Skin epidermis (tissue), 12 donors: Measurements from ENCODE around the gene HTT.

Experiments used
- H3K27ac ChIP-seq, 21 experiments: fragments of 200-600 bp; sonication (generic) in 11 of 21; one replicate each; pipeline ENCODE4 v1.5.0; 2020; ENCODE audit warnings: mild to moderate bottlenecking in 3 of 21, inconsistent platforms in 2 of 21, moderate library complexity in 2 of 21
- H3K4me3 ChIP-seq, 7 experiments: fragments of 200-600 bp; sonication (generic) in 2 of 7; one replicate each; pipeline ENCODE4 v1.5.0; 2020; ENCODE audit warnings: inconsistent platforms in 2 of 7, mild to moderate bottlenecking in 2 of 7, moderate library complexity in 1 of 7

Gene HTT

DNA sequence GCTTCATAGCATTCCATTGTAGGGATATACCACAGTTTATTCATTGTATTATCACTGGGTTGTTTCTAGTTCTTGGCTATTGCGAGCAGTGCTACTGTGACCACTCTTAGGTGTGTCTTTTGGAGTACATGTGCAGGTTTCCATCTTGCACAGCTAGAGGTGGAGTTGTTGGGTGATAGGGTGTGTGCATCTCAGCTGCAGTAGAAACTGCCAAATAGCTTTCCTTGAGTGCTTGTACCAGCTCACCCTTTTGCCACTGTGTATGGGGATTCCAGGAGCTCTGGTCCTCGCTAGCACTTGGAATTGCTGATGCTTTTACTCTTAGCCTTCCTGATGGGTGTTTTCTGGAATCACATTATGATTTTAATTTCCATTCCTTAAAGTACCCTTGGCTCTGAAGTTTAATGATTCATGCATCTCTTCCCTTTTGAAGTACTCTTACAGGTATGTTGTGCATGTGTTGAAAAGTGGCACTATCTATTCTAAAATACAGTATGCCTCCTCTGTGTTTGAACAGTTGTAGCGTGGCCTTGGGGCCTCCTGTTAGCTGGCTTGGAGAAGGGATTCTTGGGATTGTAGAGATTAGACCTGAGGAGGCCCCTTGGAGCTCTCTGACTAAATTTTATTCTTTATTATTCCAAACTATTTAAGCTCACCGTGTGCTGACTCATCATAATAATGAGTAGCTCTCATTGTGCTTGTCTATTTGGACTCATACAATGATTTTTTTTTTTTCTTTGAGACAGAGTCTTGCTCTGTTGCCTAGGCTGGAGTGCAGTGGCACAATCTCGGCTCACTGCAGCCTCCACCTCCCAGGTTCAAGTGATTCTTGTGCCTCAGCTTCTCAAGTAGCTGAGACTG lies 38.4 kb downstream of the HTT start:
- Histone ChIP-seq H3K4me3 (no peak overlapping the region), H3K27ac (peak overlapping the region in 1 of 21 experiments; percentile 75)

DNA sequence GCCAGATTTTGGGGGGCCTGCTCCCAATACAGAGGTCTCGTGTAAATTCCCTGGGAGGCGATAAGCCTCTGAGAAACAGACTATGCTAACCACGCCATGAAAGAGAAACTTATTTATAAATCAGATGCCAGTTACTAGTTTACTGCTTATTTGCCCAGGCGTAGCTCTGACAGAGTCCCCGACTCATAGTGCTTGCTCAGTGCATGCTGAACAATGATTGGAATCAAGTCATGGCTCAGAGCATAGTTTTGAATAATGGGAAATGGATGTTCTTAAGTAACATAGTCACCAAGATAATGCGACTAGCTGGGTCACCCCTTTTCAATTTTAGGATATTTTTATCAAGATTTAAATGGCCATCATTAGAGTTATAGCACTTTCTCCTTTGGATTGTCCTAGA lies 39.9 kb downstream of the HTT start:
- H3K4me3 ChIP-seq: no peak overlapping the region
- peak overlapping the region in 1 of 21 experiments; percentile 75 for H3K27ac ChIP-seq

GRCh38 chr4:3115637-3116270 lies 41.3 kb downstream of the HTT start:
- H3K27ac ChIP-seq: peak overlapping the region in 1 of 21 experiments; percentile 69

DNA sequence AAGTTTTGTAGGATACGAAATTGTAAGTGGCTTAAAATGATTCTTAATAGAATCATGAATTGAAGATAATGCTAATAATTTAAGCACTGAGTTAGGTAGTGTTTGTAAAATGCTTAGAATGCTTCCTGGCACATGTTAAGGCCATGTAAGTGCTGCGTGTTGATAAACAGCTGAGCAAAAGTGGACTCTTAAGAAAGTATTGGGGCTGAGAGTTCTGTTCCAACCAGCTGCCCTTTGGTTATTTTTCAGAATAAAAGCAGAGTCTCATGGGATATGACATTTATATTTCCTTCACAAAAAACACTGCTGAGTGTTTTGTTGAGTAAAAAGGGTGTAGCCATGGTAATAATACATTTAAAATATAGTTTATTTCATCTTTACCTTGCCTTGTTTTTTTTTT lies 42.5 kb downstream of the HTT start:
- no peak overlapping the region for H3K27ac ChIP-seq
- no peak overlapping the region for H3K4me3 ChIP-seq

More at GRCh38 chr4:3115637-3116270, 41.3 kb downstream of the HTT start:
- no peak overlapping the region for H3K4me3 ChIP-seq

DNA sequence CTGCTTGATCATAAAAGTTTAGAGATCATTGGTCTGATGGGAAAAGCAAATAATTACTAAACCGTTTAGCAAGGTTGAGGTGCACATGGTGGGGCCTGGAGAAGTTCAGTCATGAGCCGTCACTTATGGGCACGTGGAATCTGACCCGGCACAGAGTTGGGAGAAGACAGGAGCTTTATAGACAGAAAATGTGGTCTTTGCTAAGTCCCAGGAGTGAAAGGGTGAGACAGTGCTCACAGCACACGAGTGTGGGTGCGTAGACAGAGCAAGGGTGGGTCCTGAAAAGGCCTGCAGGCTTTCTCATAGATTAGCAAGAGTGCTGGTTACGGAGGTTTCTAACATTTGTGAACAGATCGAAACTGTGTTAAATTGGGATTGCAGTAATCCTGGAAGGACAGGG lies 43.8 kb downstream of the HTT start:
- H3K27ac ChIP-seq: no peak overlapping the region
- no peak overlapping the region for H3K4me3 ChIP-seq

- Histone ChIP-seq H3K4me3 (no peak overlapping the region), H3K27ac (peak overlapping the region in 1 of 21 experiments; percentile 20)
Observed at GRCh38 chr4:3119464-3119863, 45.0 kb downstream of the HTT start.

DNA sequence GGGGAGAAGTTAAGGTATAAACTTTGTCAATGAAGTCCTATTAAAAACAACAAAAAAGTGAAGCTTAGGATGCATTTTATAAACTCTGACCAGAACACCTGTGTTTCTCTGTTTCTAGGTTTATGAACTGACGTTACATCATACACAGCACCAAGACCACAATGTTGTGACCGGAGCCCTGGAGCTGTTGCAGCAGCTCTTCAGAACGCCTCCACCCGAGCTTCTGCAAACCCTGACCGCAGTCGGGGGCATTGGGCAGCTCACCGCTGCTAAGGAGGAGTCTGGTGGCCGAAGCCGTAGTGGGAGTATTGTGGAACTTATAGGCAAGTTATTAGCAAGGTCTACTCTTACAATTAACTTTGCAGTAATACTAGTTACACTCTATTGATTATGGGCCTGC lies 46.6 kb downstream of the HTT start:
- H3K27ac ChIP-seq: peak overlapping the region in 3 of 21 experiments; percentile 76 to 84 (median 78)
- H3K4me3 ChIP-seq: no peak overlapping the region

- Histone ChIP-seq H3K4me3 (no peak overlapping the region), H3K27ac (peak overlapping the region in 15 of 21 experiments; percentile 1 to 84 (median 49))
Observed at GRCh38 chr4:3121596-3121995, 47.1 kb downstream of the HTT start.

DNA sequence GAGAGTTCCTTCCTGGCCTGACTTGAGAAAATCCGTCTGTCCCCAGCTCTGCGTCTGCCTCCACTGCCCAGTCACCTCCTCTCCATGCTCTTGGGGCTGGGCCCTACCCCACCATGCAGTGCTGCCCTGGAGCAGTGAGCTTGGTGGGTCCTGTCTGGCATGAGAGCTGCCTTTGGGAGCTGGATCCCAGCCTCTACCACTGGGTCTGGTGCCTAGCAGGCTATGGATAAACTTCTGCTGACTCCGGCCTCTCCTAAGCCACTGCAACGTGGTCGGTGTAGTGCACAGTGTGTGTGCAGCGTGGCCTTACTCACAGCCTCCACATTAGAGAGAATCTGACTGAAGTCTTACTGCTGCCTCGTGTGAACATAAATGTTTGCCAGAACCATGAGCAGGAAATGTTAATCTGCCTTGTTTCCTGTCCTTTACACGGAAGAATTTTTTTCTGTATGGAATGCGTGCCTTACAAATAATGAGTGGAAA lies 47.6 kb downstream of the HTT start:
- H3K27ac ChIP-seq: peak overlapping the region in 14 of 21 experiments; percentile 6 to 84 (median 50)
- no peak overlapping the region for H3K4me3 ChIP-seq

GRCh38 chr4:3123181-3123671 lies 48.7 kb downstream of the HTT start:
- Histone ChIP-seq H3K27ac (peak overlapping the region in 8 of 21 experiments; percentile 12 to 84 (median 42)), H3K4me3 (no peak overlapping the region)

DNA sequence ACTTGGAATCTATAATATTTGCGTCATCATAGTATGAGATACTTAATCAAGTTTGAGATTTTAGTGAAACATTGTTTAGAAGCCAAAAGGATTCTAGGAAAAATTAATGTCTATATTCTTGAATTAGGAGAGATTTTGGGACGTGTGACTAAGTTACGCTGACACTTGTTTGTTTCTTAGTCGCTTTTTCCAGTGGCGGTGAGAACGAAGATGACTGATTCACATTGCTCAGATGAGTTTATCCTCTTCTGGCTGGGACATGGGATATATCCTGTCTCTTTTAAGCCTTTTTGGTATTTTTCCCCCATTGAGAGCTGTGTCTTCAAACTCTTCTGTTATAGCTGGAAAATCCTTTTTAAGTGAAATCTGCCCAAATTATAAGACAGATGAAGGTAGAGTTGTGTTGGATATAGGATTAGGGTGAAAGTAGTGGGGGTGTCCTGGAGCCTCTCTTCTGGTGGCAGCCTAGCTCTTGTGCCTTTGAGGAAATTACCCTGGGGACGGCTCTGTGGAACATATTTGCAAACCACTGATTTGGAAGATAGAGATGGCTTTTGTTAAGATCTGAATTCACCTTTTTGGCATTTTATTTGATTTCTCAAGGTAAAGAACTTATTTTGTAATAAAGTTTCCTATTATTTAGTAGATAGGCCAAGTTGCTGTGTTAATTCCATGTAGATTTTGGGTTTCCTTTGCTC lies 49.7 kb downstream of the HTT start:
- H3K27ac ChIP-seq: peak overlapping the region in 1 of 21 experiments; percentile 51
- no peak overlapping the region for H3K4me3 ChIP-seq

DNA sequence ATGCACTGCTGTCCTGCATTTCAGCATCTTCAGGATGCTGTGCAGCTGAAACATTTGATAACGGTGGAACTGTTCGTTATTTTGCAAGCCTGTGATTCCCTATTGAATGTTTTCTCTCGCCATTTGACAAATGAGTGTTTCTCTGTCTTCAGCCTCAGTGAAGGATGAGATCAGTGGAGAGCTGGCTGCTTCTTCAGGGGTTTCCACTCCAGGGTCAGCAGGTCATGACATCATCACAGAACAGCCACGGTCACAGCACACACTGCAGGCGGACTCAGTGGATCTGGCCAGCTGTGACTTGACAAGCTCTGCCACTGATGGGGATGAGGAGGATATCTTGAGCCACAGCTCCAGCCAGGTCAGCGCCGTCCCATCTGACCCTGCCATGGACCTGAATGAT lies 52.6 kb downstream of the HTT start:
- Histone ChIP-seq H3K4me3 (no peak overlapping the region), H3K27ac (no peak overlapping the region)

DNA sequence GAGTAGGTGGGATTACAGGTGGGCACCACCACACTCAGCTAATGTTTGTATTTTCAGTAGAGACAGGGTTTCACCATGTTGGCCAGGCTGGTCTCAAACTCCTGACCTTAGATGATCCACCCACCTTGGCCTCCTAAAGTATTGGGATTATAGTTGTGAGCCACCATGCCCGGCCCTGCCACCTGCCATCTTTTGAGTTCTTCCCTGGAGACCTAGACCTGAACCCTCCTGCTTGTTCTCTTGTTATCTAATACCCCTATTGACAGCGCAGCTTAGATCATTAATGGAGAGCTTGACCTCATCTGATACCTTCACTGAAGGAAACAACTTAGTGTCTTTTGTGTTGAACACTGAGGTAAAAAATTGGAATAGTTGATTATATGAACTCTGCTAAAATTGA lies 53.6 kb downstream of the HTT start:
- no peak overlapping the region for H3K4me3 ChIP-seq
- H3K27ac ChIP-seq: no peak overlapping the region

DNA sequence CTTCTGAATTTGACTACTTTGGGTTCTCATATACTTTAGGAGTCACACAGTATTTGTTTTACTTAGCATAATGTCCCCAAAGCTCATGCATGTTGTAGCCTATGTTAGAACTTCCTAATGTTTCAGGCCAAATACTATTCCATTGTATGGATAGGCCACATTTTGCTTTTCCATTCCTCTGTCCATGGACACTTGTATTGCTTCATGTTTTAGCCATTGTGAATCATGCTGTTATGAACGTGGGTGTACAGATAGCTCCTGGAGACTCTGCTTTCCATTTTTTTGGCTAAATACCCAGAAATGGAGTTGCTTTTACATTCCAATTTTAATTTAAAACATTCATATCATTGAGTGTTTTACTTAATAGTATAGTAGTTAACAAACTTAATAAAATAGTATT lies 54.5 kb downstream of the HTT start:
- Histone ChIP-seq H3K4me3 (no peak overlapping the region), H3K27ac (no peak overlapping the region)

DNA sequence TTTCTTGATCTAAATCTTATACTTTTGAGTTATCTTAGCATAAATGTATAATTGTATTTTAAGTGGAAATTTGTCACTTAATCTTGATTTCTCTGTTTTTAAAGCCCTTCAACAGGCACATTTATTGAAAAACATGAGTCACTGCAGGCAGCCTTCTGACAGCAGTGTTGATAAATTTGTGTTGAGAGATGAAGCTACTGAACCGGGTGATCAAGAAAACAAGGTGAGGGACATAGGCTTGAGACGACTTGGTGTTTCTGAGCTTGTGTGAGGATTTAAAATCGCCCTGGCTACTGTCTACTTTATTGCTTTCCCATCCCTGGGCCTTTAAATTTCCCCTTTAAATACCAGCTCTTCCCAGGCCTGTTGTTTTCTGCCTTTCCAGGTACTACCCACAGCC lies 55.7 kb downstream of the HTT start:
- no peak overlapping the region for H3K4me3 ChIP-seq
- no peak overlapping the region for H3K27ac ChIP-seq

- Histone ChIP-seq H3K4me3 (no peak overlapping the region), H3K27ac (no peak overlapping the region)
Observed at GRCh38 chr4:3130826-3131225, 56.3 kb downstream of the HTT start.

DNA sequence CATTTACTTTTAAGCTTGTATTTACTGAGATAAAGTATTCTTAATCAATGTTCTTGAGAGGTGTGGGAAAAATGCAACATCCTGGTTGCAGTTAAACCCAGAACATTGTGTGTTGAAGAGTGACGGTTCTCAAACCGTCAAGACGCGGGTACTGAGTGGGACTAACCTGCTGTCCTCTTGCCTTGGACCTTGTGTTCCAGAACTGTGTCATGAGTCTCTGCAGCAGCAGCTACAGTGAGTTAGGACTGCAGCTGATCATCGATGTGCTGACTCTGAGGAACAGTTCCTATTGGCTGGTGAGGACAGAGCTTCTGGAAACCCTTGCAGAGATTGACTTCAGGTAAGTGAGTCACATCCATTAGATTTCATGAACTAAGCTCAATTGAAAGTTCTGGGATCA lies 59.7 kb downstream of the HTT start:
- H3K27ac ChIP-seq: no peak overlapping the region
- no peak overlapping the region for H3K4me3 ChIP-seq

DNA sequence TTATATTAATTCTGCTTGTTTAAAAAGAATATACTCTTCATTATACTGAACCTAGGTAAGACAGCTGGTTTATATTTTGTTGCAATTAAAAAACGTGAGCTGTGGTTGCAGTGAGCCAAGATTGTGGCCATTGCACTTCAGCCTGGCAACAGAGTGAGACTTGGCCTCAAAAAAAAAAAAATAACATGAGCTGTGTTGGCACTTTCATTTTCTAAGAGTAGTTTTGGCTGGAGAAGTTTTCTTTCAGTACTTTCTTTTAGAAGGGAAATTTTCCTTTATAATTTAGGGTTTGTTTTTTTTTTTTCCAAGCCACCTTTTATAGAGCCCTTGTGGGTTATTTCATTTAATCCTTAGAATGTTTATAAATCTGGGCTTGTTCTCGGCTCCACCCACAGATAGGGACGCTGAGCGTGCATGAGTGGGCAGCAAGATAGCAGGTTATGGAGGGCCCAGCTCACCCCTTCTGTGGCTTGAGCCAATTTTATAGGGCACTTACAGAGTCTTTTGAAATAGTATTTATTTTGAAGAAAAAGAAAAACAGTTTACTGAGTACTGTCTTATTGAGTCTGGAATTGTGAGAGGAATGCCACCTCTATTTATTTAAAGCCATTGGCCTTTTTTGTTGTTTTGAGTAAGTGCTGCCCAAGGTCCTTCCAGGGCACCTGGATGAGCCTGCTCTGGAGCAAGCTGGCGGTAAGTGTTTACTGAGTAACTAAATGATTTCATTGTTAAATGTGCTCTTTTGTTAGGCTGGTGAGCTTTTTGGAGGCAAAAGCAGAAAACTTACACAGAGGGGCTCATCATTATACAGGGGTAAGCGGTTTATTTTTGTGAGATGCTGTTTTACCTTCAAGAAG lies 60.9 kb downstream of the HTT start:
- H3K27ac ChIP-seq: peak overlapping the region in 1 of 21 experiments; percentile 14
- H3K4me3 ChIP-seq: no peak overlapping the region

DNA sequence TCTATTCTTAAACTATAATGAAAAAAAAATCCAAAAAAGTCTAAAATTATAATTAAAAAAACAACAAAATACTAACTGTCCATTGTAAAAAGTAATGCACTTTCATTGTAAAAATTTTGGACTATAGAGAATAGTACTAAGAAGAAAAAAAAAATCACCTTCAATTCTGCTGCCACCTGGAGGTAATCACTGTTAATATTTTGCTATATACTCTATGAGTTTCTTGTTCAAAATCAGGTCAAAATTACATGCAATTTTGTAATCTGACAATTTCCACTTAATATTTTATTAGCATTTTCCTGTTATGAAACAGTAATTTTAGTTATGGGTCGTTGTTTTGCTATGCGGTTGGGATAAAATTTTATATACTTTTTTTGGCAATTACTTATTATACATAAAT lies 62.0 kb downstream of the HTT start:
- no peak overlapping the region for H3K27ac ChIP-seq
- no peak overlapping the region for H3K4me3 ChIP-seq
